HEK293 (cell line): ENCODE data around the gene MEOX1.
A peak's percentile ranks its signal among the peaks of the same experiment; 100 is the strongest.

Source experiments
- GLIS2 ChIP-seq: fragments of 450-650 bp; formaldehyde crosslinking; IDR thresholded peaks from 2 replicates; pipeline ENCODE4 v1.5.1; 2016; ENCODE audit warnings: missing biosample characterization, missing genetic modification characterization
- SCRT2 ChIP-seq: fragments of 450-650 bp; formaldehyde crosslinking; IDR thresholded peaks from 2 replicates; pipeline ENCODE4 v1.5.1; 2016; ENCODE audit warnings: missing biosample characterization, missing genetic modification characterization
- TRIM28 ChIP-seq: IDR thresholded peaks from 2 replicates; pipeline ENCODE4 v1.6.1; 2011; ENCODE audit warnings: low read length, control low read depth, borderline replicate concordance
- WT1 ChIP-seq: fragments of 450-650 bp; formaldehyde crosslinking; IDR thresholded peaks from 2 replicates; pipeline ENCODE4 v1.5.1; 2016; ENCODE audit warnings: missing biosample characterization, missing genetic modification characterization
- ZBTB21 ChIP-seq: fragments of 450-650 bp; formaldehyde crosslinking; IDR thresholded peaks from 2 replicates; pipeline ENCODE4 v1.5.1; 2017; ENCODE audit warnings: missing biosample characterization, missing genetic modification characterization
- ZNF16 ChIP-seq: fragments of 450-650 bp; formaldehyde crosslinking; IDR thresholded peaks from 2 replicates; pipeline ENCODE4 v1.5.1; 2016; ENCODE audit warnings: low read depth, missing biosample characterization, missing genetic modification characterization
- ZNF214 ChIP-seq: fragments of 450-650 bp; formaldehyde crosslinking; IDR thresholded peaks from 2 replicates; pipeline ENCODE4 v1.5.1; 2017; ENCODE audit warnings: missing biosample characterization, mild to moderate bottlenecking, missing genetic modification characterization, borderline replicate concordance
- ZNF23 ChIP-seq: fragments of 450-650 bp; formaldehyde crosslinking; IDR thresholded peaks from 2 replicates; pipeline ENCODE4 v1.5.1; 2016; ENCODE audit warnings: missing biosample characterization, missing genetic modification characterization, borderline replicate concordance
- ZNF274 ChIP-seq, 2 experiments: fragments of 200-500 bp in 1 of 2; fragments of 450-650 bp in 1 of 2; sonication (Bioruptor generic) in 1 of 2; formaldehyde crosslinking in 1 of 2; IDR thresholded peaks; 2 replicates each; pipeline versions ENCODE4 v1.5.1 to v1.6.1; 2014 to 2016; ENCODE audit warnings: borderline replicate concordance in 1 of 2, inconsistent platforms in 1 of 2, low read length in 1 of 2, missing biosample characterization in 1 of 2, missing genetic modification characterization in 1 of 2
- ZNF391 ChIP-seq: fragments of 450-650 bp; formaldehyde crosslinking; IDR thresholded peaks from 2 replicates; pipeline ENCODE4 v1.5.1; 2016; ENCODE audit warnings: low read depth, missing biosample characterization, missing genetic modification characterization, borderline replicate concordance
- ZNF544 ChIP-seq: fragments of 450-650 bp; formaldehyde crosslinking; IDR thresholded peaks from 2 replicates; pipeline ENCODE4 v1.5.0; 2017; ENCODE audit warnings: missing biosample characterization, missing genetic modification characterization
- ZNF561 ChIP-seq: fragments of 450-650 bp; IDR thresholded peaks from 2 replicates; pipeline ENCODE4 v1.5.1; 2018; ENCODE audit warnings: missing biosample characterization, missing genetic modification characterization, borderline replicate concordance
- ZNF624 ChIP-seq: fragments of 450-650 bp; formaldehyde crosslinking; IDR thresholded peaks from 2 replicates; pipeline ENCODE4 v1.5.1; 2017; ENCODE audit warnings: missing biosample characterization, missing genetic modification characterization
- ZNF654 ChIP-seq: fragments of 450-650 bp; formaldehyde crosslinking; IDR thresholded peaks from 2 replicates; pipeline ENCODE4 v1.5.1; 2016; ENCODE audit warnings: low read depth, missing biosample characterization, missing genetic modification characterization
- ZNF843 ChIP-seq: fragments of 450-650 bp; formaldehyde crosslinking; IDR thresholded peaks from 2 replicates; pipeline ENCODE4 v1.5.1; 2016; ENCODE audit warnings: missing biosample characterization, missing genetic modification characterization
- TF ChIP-seq, protein P1 (sequence below): fragments of 450-650 bp; formaldehyde crosslinking; conservative IDR thresholded peaks from 2 replicates; pipeline ENCODE4 v1.5.1; 2016; ENCODE audit warnings: low read depth, missing biosample characterization, missing genetic modification characterization
- TF ChIP-seq, protein P2 (sequence below): fragments of 450-650 bp; formaldehyde crosslinking; IDR thresholded peaks from 2 replicates; pipeline ENCODE4 v1.5.0; 2017; ENCODE audit warnings: missing biosample characterization, missing genetic modification characterization, borderline replicate concordance
- TF ChIP-seq, protein P3 (sequence below): fragments of 450-650 bp; formaldehyde crosslinking; IDR thresholded peaks from 2 replicates; pipeline ENCODE4 v1.5.1; 2016; ENCODE audit warnings: missing biosample characterization, missing genetic modification characterization
- TF ChIP-seq, protein P4 (sequence below): fragments of 450-650 bp; formaldehyde crosslinking; IDR thresholded peaks from 2 replicates; pipeline ENCODE4 v1.5.1; 2016; ENCODE audit warnings: missing biosample characterization, missing genetic modification characterization
- TF ChIP-seq, protein P5 (sequence below): fragments of 450-650 bp; formaldehyde crosslinking; IDR thresholded peaks from 2 replicates; pipeline ENCODE4 v1.5.1; 2016; ENCODE audit warnings: missing biosample characterization, missing genetic modification characterization
- TF ChIP-seq, protein P6 (sequence below): sonication (generic); formaldehyde crosslinking; IDR thresholded peaks from 2 replicates; pipeline ENCODE4 v1.8.1; 2022; ENCODE audit warnings: mild to moderate bottlenecking, moderate library complexity, missing genetic modification reagents
- TF ChIP-seq, protein P7 (sequence below): fragments of 450-650 bp; formaldehyde crosslinking; IDR thresholded peaks from 2 replicates; pipeline ENCODE4 v1.5.1; 2017; ENCODE audit warnings: missing biosample characterization, missing genetic modification characterization

The MEOX1 gene

DNA sequence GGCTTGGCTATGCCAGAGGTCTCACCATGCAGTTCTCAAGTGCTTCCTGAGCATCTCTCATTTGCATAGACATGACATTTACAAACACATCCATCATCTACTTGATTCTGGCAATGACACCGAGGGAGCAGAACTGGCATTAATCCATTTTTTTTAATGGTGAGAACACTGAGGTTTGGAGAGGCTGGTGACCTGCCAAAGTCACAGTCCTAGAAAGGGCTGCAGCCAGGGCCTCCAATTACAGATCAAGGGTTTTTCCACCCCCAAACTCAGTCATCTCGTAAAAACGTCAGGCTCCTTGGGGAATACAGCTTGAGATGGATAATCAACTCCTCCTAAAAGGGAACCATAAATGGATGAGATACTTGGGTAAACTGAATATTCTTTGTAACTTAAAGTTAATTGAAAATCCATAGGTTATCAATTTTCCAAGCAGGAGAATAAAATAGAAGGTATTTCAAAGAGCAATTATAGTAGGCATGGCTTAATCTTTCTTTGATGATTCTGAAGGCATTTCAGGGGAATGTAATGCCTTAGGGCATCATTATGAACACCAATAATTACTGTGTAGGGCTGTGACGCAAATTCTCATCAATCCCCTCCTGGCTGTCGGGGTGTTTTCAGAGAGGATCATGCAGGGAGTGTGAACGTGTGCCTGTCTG is 9.4 kb upstream of the MEOX1 start (continued):
- TF ChIP-seq ZNF391 (tag by site-specific recombination) (peak; percentile 83; the same call in 1 of the 2 replicates), ZBTB21 (tag by site-specific recombination) (peak; percentile 83), ZNF561 (tag by site-specific recombination) (peak; percentile 93), TRIM28 (no peak), SCRT2 (tag by site-specific recombination) (no peak), ZNF544 (tag by site-specific recombination) (no peak), ZNF624 (tag by site-specific recombination) (no peak), ZNF843 (tag by site-specific recombination) (peak; percentile 96), ZNF654 (0 out of 2 replicates have a peak, but pooled peaks have one; percentile 11), ZNF214 (tag by site-specific recombination) (no peak), ZNF274 (IDR thresholded peaks at IDR 0.05; ENCODE audit: low read length) (no peak), ZNF274 (tag by site-specific recombination; IDR thresholded peaks at IDR 0.05; ENCODE audit: borderline replicate concordance) (no peak), GLIS2 (tag by site-specific recombination) (peak; percentile 64), ZNF23 (tag by site-specific recombination) (no peak), ZNF16 (tag by site-specific recombination) (no peak), WT1 (tag by site-specific recombination) (peak; percentile 99)
- TF ChIP-seq, protein P1, sequence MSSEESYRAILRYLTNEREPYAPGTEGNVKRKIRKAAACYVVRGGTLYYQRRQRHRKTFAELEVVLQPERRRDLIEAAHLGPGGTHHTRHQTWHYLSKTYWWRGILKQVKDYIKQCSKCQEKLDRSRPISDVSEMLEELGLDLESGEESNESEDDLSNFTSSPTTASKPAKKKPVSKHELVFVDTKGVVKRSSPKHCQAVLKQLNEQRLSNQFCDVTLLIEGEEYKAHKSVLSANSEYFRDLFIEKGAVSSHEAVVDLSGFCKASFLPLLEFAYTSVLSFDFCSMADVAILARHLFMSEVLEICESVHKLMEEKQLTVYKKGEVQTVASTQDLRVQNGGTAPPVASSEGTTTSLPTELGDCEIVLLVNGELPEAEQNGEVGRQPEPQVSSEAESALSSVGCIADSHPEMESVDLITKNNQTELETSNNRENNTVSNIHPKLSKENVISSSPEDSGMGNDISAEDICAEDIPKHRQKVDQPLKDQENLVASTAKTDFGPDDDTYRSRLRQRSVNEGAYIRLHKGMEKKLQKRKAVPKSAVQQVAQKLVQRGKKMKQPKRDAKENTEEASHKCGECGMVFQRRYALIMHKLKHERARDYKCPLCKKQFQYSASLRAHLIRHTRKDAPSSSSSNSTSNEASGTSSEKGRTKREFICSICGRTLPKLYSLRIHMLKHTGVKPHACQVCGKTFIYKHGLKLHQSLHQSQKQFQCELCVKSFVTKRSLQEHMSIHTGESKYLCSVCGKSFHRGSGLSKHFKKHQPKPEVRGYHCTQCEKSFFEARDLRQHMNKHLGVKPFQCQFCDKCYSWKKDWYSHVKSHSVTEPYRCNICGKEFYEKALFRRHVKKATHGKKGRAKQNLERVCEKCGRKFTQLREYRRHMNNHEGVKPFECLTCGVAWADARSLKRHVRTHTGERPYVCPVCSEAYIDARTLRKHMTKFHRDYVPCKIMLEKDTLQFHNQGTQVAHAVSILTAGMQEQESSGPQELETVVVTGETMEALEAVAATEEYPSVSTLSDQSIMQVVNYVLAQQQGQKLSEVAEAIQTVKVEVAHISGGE (tag by site-specific recombination): no peak
- TF ChIP-seq, protein P2, sequence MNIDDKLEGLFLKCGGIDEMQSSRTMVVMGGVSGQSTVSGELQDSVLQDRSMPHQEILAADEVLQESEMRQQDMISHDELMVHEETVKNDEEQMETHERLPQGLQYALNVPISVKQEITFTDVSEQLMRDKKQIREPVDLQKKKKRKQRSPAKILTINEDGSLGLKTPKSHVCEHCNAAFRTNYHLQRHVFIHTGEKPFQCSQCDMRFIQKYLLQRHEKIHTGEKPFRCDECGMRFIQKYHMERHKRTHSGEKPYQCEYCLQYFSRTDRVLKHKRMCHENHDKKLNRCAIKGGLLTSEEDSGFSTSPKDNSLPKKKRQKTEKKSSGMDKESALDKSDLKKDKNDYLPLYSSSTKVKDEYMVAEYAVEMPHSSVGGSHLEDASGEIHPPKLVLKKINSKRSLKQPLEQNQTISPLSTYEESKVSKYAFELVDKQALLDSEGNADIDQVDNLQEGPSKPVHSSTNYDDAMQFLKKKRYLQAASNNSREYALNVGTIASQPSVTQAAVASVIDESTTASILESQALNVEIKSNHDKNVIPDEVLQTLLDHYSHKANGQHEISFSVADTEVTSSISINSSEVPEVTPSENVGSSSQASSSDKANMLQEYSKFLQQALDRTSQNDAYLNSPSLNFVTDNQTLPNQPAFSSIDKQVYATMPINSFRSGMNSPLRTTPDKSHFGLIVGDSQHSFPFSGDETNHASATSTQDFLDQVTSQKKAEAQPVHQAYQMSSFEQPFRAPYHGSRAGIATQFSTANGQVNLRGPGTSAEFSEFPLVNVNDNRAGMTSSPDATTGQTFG (tag by site-specific recombination): no peak
- TF ChIP-seq, protein P3, sequence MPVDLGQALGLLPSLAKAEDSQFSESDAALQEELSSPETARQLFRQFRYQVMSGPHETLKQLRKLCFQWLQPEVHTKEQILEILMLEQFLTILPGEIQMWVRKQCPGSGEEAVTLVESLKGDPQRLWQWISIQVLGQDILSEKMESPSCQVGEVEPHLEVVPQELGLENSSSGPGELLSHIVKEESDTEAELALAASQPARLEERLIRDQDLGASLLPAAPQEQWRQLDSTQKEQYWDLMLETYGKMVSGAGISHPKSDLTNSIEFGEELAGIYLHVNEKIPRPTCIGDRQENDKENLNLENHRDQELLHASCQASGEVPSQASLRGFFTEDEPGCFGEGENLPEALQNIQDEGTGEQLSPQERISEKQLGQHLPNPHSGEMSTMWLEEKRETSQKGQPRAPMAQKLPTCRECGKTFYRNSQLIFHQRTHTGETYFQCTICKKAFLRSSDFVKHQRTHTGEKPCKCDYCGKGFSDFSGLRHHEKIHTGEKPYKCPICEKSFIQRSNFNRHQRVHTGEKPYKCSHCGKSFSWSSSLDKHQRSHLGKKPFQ (tag by site-specific recombination): peak; percentile 97
- TF ChIP-seq, protein P4, sequence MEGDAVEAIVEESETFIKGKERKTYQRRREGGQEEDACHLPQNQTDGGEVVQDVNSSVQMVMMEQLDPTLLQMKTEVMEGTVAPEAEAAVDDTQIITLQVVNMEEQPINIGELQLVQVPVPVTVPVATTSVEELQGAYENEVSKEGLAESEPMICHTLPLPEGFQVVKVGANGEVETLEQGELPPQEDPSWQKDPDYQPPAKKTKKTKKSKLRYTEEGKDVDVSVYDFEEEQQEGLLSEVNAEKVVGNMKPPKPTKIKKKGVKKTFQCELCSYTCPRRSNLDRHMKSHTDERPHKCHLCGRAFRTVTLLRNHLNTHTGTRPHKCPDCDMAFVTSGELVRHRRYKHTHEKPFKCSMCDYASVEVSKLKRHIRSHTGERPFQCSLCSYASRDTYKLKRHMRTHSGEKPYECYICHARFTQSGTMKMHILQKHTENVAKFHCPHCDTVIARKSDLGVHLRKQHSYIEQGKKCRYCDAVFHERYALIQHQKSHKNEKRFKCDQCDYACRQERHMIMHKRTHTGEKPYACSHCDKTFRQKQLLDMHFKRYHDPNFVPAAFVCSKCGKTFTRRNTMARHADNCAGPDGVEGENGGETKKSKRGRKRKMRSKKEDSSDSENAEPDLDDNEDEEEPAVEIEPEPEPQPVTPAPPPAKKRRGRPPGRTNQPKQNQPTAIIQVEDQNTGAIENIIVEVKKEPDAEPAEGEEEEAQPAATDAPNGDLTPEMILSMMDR: no peak
- TF ChIP-seq, protein P5, sequence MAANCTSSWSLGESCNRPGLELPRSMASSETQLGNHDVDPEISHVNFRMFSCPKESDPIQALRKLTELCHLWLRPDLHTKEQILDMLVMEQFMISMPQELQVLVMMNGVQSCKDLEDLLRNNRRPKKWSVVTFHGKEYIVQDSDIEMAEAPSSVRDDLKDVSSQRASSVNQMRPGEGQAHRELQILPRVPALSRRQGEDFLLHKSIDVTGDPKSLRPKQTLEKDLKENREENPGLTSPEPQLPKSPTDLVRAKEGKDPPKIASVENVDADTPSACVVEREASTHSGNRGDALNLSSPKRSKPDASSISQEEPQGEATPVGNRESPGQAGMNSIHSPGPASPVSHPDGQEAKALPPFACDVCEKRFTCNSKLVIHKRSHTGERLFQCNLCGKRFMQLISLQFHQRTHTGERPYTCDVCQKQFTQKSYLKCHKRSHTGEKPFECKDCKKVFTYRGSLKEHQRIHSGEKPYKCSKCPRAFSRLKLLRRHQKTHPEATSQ (tag by site-specific recombination): no peak
- TF ChIP-seq, protein P6, sequence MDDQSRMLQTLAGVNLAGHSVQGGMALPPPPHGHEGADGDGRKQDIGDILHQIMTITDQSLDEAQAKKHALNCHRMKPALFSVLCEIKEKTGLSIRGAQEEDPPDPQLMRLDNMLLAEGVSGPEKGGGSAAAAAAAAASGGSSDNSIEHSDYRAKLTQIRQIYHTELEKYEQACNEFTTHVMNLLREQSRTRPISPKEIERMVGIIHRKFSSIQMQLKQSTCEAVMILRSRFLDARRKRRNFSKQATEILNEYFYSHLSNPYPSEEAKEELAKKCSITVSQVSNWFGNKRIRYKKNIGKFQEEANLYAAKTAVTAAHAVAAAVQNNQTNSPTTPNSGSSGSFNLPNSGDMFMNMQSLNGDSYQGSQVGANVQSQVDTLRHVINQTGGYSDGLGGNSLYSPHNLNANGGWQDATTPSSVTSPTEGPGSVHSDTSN (CRISPR knock-in tag): no peak
- TF ChIP-seq, protein P7, sequence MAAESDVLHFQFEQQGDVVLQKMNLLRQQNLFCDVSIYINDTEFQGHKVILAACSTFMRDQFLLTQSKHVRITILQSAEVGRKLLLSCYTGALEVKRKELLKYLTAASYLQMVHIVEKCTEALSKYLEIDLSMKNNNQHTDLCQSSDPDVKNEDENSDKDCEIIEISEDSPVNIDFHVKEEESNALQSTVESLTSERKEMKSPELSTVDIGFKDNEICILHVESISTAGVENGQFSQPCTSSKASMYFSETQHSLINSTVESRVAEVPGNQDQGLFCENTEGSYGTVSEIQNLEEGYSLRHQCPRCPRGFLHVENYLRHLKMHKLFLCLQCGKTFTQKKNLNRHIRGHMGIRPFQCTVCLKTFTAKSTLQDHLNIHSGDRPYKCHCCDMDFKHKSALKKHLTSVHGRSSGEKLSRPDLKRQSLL: peak; percentile 72
